Sigmoid colon (tissue), 7 donors: ENCODE data around the gene OXSR1. TPM values are rescaled to one million over a fixed set of nuclear protein-coding genes. Genes with fewer than 3 reads are reported as not detected.

Source experiments
- DNase-seq: peaks from one replicate; pipeline ENCODE4 v3.0.0-alpha.2; 2019
- H3K27ac ChIP-seq, 4 donors: fragments of 200-600 bp; sonication (generic); one replicate each; pipeline ENCODE4 v1.5.1; 2016 to 2019; ENCODE audit warnings: mild to moderate bottlenecking in 1 of 4
- H3K27me3 ChIP-seq, 3 donors: fragments of 200-600 bp; sonication (generic); one replicate each; pipeline ENCODE4 v1.5.1; 2019; ENCODE audit warnings: mild to moderate bottlenecking in 1 of 3
- H3K36me3 ChIP-seq, 4 donors: fragments of 200-600 bp; sonication (generic); one replicate each; pipeline ENCODE4 v1.5.1; 2016 to 2019
- H3K4me1 ChIP-seq, 4 donors: fragments of 200-600 bp; sonication (generic); one replicate each; pipeline ENCODE4 v1.5.1; 2017 to 2019
- H3K4me3 ChIP-seq, 4 donors: fragments of 200-600 bp; sonication (generic); one replicate each; pipeline ENCODE4 v1.5.1; 2017 to 2019; ENCODE audit warnings: mild to moderate bottlenecking in 2 of 4, moderate library complexity in 1 of 4
- H3K9me3 ChIP-seq, 4 donors: fragments of 200-600 bp in 3 of 4; sonication (generic) in 3 of 4; one replicate each; pipeline versions ENCODE4 v1.5.1 to v1.6.1; 2013 to 2019
- EP300 ChIP-seq, 4 donors: sonication (generic); formaldehyde crosslinking; IDR thresholded peaks; one replicate each; pipeline ENCODE4 v1.6.1; 2017; ENCODE audit warnings: antibody characterized with exemption in 4 of 4
- POLR2A ChIP-seq, 2 donors: fragments of 450-650 bp; IDR thresholded peaks; one replicate each; pipeline ENCODE4 v1.6.1; 2016; ENCODE audit warnings: antibody characterized with exemption in 2 of 2, mild to moderate bottlenecking in 2 of 2, moderate library complexity in 2 of 2
- POLR2AphosphoS5 ChIP-seq, 4 donors: sonication (generic); formaldehyde crosslinking; IDR thresholded peaks; one replicate each; pipeline ENCODE4 v1.6.1; 2017; ENCODE audit warnings: antibody characterized with exemption in 4 of 4
- WGBS, 2 donors: extraction: QIAGEN DNeasy Blood & Tissue Kit; methylation state at CpG; one replicate each; pipeline ENCODE4 v1.1.7; 2013; 5-methylcytosine and 5-hydroxymethylcytosine counted together
- intact Hi-C: fragments of 100-400 bp; cut with DNase I; formaldehyde crosslinking; loops from one replicate; pipeline ENCODE4 v1.15.1; 2023
- polyA plus RNA-seq, 3 donors: library from polyadenylated mRNA; stranded (reverse); fragments of 200-250 nt; gene quantifications; one replicate each; pipeline ENCODE4 v1.2.3, GENCODE V29; 2013
- total RNA-seq, 4 donors: library from RNA; depleted of rRNA; stranded (reverse); fragments of >200 nt; gene quantifications; one replicate each; pipeline ENCODE4 v1.1.0, GENCODE V29; 2016
- TF ChIP-seq, protein P1 (sequence below), 4 experiments: fragments of 450-650 bp in 3 of 4; fragments of 200-600 bp in 1 of 4; IDR thresholded peaks; one replicate each; pipeline ENCODE4 v1.5.1; 2016 to 2019; ENCODE audit warnings: antibody characterized with exemption in 4 of 4, mild to moderate bottlenecking in 3 of 4, moderate library complexity in 2 of 4
- donor health status: healthy with polysubstance abuse.
- donor health status: Bipolar disorder and iron deficiency.
- donor health status: healthy.

OXSR1 gene
- total and polyA plus RNA-seq, 7 donors = 13.8 to 28.8 (median 22.9) TPM

- TF ChIP-seq EP300 (IDR thresholded peaks at IDR 0.05) (no peak), POLR2A (IDR thresholded peaks at IDR 0.05) (no peak), POLR2AphosphoS5 (IDR thresholded peaks at IDR 0.05) (no peak)
- TF ChIP-seq, protein P1, sequence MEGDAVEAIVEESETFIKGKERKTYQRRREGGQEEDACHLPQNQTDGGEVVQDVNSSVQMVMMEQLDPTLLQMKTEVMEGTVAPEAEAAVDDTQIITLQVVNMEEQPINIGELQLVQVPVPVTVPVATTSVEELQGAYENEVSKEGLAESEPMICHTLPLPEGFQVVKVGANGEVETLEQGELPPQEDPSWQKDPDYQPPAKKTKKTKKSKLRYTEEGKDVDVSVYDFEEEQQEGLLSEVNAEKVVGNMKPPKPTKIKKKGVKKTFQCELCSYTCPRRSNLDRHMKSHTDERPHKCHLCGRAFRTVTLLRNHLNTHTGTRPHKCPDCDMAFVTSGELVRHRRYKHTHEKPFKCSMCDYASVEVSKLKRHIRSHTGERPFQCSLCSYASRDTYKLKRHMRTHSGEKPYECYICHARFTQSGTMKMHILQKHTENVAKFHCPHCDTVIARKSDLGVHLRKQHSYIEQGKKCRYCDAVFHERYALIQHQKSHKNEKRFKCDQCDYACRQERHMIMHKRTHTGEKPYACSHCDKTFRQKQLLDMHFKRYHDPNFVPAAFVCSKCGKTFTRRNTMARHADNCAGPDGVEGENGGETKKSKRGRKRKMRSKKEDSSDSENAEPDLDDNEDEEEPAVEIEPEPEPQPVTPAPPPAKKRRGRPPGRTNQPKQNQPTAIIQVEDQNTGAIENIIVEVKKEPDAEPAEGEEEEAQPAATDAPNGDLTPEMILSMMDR (IDR thresholded peaks at IDR 0.05) = no peak
- 66 to 81% methylated on average over 1 of the region's 1 CpG for WGBS, 2 donors
- Histone ChIP-seq H3K36me3 (no peaks in the 10 kb centered on the region), H3K4me1 (peaks cover 0 to 20% (median 19%) of the 10 kb centered on the region in 4 donors), H3K27ac (no peak overlapping the region), H3K4me3 (no peak overlapping the region), H3K27me3 (no peaks in the 10 kb centered on the region), H3K9me3 (no peaks in the 10 kb centered on the region)
- DNase-seq = no peak
- intact Hi-C loops = loop anchor here (10.0 kb wide), 2 partner anchors 176 to 286 kb away; partner anchors contain the start of genes ACVR2B and XYLB
These were observed 3.6 kb downstream of the OXSR1 start for GRCh38 chr3:38169027-38169317.

DNA sequence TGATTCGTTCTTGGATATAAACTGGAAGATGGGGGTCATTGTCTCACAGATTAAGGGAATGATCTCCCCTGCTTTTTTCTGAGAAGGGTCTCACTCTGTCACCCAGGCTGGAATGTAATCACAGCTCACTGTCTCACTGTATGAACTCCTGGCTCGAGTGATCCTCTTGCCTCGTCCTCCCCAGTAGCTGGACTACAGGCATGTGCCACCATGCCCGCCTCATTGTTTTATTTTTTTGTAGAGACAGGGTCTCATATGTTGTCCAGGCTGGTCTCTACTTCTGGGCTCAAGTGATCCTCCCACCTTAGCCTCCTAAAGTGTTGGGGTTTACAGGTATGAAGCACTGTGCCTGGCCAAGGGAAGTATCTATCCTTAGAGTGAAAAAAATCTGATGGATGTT is 5.4 kb downstream of the OXSR1 start:
- WGBS, 2 donors = 94% methylated on average over 4 of the region's 4 CpGs
- DNase-seq = no peak
- Histone ChIP-seq H3K9me3 (no peaks in the 10 kb centered on the region), H3K4me1 (peaks cover 0 to 37% (median 28%) of the 10 kb centered on the region in 4 donors), H3K4me3 (no peak overlapping the region), H3K27me3 (no peaks in the 10 kb centered on the region), H3K36me3 (no peaks in the 10 kb centered on the region), H3K27ac (no peak overlapping the region)
- intact Hi-C loops = no loop called here
- no peak for TF ChIP-seq POLR2AphosphoS5 (IDR thresholded peaks at IDR 0.05)
- TF ChIP-seq, protein P1 (IDR thresholded peaks at IDR 0.05) = no peak
- no peak for TF ChIP-seq EP300 (IDR thresholded peaks at IDR 0.05)
- no peak for TF ChIP-seq POLR2A (IDR thresholded peaks at IDR 0.05)

DNA sequence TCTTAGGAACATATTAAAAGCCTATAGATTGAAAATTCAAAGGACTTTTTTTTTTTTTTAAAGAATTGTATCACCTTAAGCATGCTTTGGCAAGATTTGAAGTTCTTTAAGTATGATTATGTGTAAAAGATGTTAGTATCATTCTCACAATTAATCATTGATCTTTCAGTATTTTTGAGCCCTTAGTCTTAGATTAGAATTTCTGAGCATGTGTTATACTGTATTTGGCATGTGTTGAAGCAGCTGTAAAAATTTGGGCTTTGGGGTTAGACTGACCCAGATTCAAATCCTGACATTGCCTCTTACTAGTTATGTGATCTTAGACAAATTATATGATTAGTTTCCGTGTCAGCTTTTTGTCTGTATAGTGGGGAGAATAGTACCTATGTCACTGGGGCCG is 6.3 kb downstream of the OXSR1 start:
- H3K27ac ChIP-seq = no peak overlapping the region
- TF ChIP-seq POLR2A (IDR thresholded peaks at IDR 0.05) (no peak), EP300 (IDR thresholded peaks at IDR 0.05) (no peak), POLR2AphosphoS5 (IDR thresholded peaks at IDR 0.05) (no peak)
- TF ChIP-seq, protein P1 (IDR thresholded peaks at IDR 0.05) = no peak
- intact Hi-C loops = no loop called here
- no peak for DNase-seq
- no peak overlapping the region for H3K4me3 ChIP-seq
- H3K36me3 ChIP-seq = no peaks in the 10 kb centered on the region
- 81 to 90% methylated on average over 2 of the region's 2 CpGs for WGBS, 2 donors
- H3K27me3 ChIP-seq = no peaks in the 10 kb centered on the region
- peaks cover 0 to 28% (median 22%) of the 10 kb centered on the region in 4 donors for H3K4me1 ChIP-seq
- H3K9me3 ChIP-seq = no peaks in the 10 kb centered on the region

- H3K9me3 ChIP-seq = no peaks in the 10 kb centered on the region
- intact Hi-C loops = no loop called here
- no peaks in the 10 kb centered on the region for H3K27me3 ChIP-seq
- no peak overlapping the region for H3K4me3 ChIP-seq
- no peak for DNase-seq
- H3K27ac ChIP-seq = no peak overlapping the region
- peaks cover 0 to 17% (median 9%) of the 10 kb centered on the region in 4 donors for H3K4me1 ChIP-seq
- no peaks in the 10 kb centered on the region for H3K36me3 ChIP-seq
- TF ChIP-seq EP300 (IDR thresholded peaks at IDR 0.05) (no peak), POLR2AphosphoS5 (IDR thresholded peaks at IDR 0.05) (no peak), POLR2A (IDR thresholded peaks at IDR 0.05) (no peak)
- TF ChIP-seq, protein P1 (IDR thresholded peaks at IDR 0.05) = no peak
- 61 to 81% methylated on average over 5 of the region's 5 CpGs for WGBS, 2 donors
These were observed 8.6 kb downstream of the OXSR1 start for GRCh38 chr3:38173834-38174418.

DNA sequence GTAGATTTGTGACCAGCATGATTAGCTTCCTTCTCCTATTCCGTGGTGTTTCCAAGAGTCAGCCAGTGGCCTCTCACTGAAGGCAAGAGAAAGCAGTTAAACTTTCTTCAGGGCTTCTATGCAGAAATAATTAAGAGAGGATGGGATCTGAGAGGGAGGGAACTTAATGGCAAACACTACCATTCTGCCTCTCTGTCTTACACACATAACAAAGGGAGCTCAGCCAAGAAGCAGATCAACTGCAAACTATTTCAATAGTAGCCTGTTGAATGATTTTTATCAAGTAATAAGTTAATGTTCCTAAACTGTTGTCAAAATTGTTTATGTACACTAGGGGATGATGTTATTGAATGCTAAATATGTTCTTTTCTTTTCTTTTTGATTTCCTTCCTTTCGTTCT is 11.8 kb downstream of the OXSR1 start:
- H3K9me3 ChIP-seq = no peaks in the 10 kb centered on the region
- TF ChIP-seq EP300 (IDR thresholded peaks at IDR 0.05) (no peak), POLR2AphosphoS5 (IDR thresholded peaks at IDR 0.05) (no peak), POLR2A (IDR thresholded peaks at IDR 0.05) (no peak)
- TF ChIP-seq, protein P1 (IDR thresholded peaks at IDR 0.05) = no peak
- no peak for DNase-seq
- peaks cover 0 to 17% (median 9%) of the 10 kb centered on the region in 4 donors for H3K4me1 ChIP-seq
- no peaks in the 10 kb centered on the region for H3K27me3 ChIP-seq
- H3K4me3 ChIP-seq = no peak overlapping the region
- 65 to 67% methylated on average over 2 of the region's 2 CpGs for WGBS, 2 donors
- H3K36me3 ChIP-seq = no peaks in the 10 kb centered on the region
- intact Hi-C loops = loop anchor here (5.0 kb wide), 1 partner anchor 40 kb away; the partner anchor contains the start of genes ACAA1 and MYD88
- no peak overlapping the region for H3K27ac ChIP-seq
